ENCODE measurements around the gene DGKA.
A peak's percentile ranks its signal among the peaks of the same experiment; 100 is the strongest.

The DGKA gene

GRCh38 chr12:55972911-55973598 lies 42.1 kb downstream of the DGKA start:
- peak overlapping the region; percentile 39 for H2AK5ac ChIP-seq (ENCODE audit: low read length, severe bottlenecking)
- peaks cover 2% of the 10 kb centered on the region for H3K4me1 ChIP-seq (ENCODE audit: control insufficient read depth, insufficient read depth, low read depth, low read length)
- H3K27me3 ChIP-seq (ENCODE audit: control insufficient read depth in 1 of 2, insufficient read depth in 1 of 2, low read length in 2 of 2) = no peaks in the 10 kb centered on the region
- H3K18ac ChIP-seq (ENCODE audit: low read depth in 1 of 2, low read length in 2 of 2) = peak overlapping the region; percentile 84 to 95
- H3K27ac ChIP-seq (ENCODE audit: low read length, poor library complexity, severe bottlenecking) = peak overlapping the region; percentile 84
- H3K9ac ChIP-seq (ENCODE audit: low read length) = peak overlapping the region; percentile 91
- no peak overlapping the region for H2BK120ac ChIP-seq (ENCODE audit: low read depth, low read length)
- peak overlapping the region; percentile 46 to 78 for H3K4ac ChIP-seq (ENCODE audit: low read depth in 1 of 2, low read length in 2 of 2)
- no peak overlapping the region for H2AFZ ChIP-seq (ENCODE audit: low read depth, low read length)
- peaks cover 16 to 18% of the 10 kb centered on the region in 2 experiments for H3K36me3 ChIP-seq (ENCODE audit: control insufficient read depth in 1 of 2, insufficient read depth in 2 of 2, low read depth in 1 of 2, low read length in 2 of 2)
- H3K23ac ChIP-seq (ENCODE audit: low read length in 2 of 2) = no peak overlapping the region
- H3K4me3 ChIP-seq (ENCODE audit: insufficient read depth in 1 of 2, low read depth in 1 of 2, low read length in 2 of 2) = peak overlapping the region; percentile 46 to 86
- 6% methylated on average over 18 of the region's 18 CpGs for WGBS
- no peak for DNase-seq
- peak overlapping the region; percentile 79 for H3K4me2 ChIP-seq (ENCODE audit: low read length, poor library complexity, severe bottlenecking)
- no peaks in the 10 kb centered on the region for H3K9me3 ChIP-seq (ENCODE audit: control insufficient read depth, low read length)
- H2BK5ac ChIP-seq (ENCODE audit: low read depth, low read length, poor library complexity, severe bottlenecking) = no peak overlapping the region
- H4K8ac ChIP-seq (ENCODE audit: low read length) = peak overlapping the region; percentile 10
- no peak overlapping the region for H4K91ac ChIP-seq (ENCODE audit: low read length)
- peak overlapping the region; percentile 12 for H2BK15ac ChIP-seq (ENCODE audit: low read depth, poor library complexity, severe bottlenecking)
- peak overlapping the region in 1 of 2 experiments; percentile 86 for H3K14ac ChIP-seq (ENCODE audit: low read length in 2 of 2)
- H3K79me1 ChIP-seq (replicated peaks; ENCODE audit: low read length, poor library complexity, severe bottlenecking) = peaks cover 21% of the 10 kb centered on the region
- H2BK12ac ChIP-seq (ENCODE audit: low read length in 2 of 2) = peak overlapping the region; percentile 18 to 75

- Histone ChIP-seq H3K4me2 (ENCODE audit: low read length, poor library complexity, severe bottlenecking) (peak within 1 kb of the TSS; percentile 79), H2BK15ac (ENCODE audit: low read depth, poor library complexity, severe bottlenecking) (peak within 1 kb of the TSS; percentile 80), H4K8ac (ENCODE audit: low read length) (peak within 1 kb of the TSS; percentile 97), H2BK12ac (ENCODE audit: low read length in 2 of 2) (peak within 1 kb of the TSS; percentile 18 to 75), H3K27me3 (ENCODE audit: control insufficient read depth in 1 of 2, insufficient read depth in 1 of 2, low read length in 2 of 2) (no peaks in the 10 kb centered on the region), H3K4me1 (ENCODE audit: control insufficient read depth, insufficient read depth, low read depth, low read length) (peaks cover 2% of the 10 kb centered on the region), H3K36me3 (ENCODE audit: control insufficient read depth in 1 of 2, insufficient read depth in 2 of 2, low read depth in 1 of 2, low read length in 2 of 2) (peaks cover 16 to 18% of the 10 kb centered on the region in 2 experiments), H3K4me3 (ENCODE audit: insufficient read depth in 1 of 2, low read depth in 1 of 2, low read length in 2 of 2) (peak within 1 kb of the TSS; percentile 86 to 96), H2AFZ (ENCODE audit: low read depth, low read length) (peak within 1 kb of the TSS; percentile 3), H2BK5ac (ENCODE audit: low read depth, low read length, poor library complexity, severe bottlenecking) (peak within 1 kb of the TSS; percentile 95), H4K91ac (ENCODE audit: low read length) (peak within 1 kb of the TSS; percentile 93), H3K23ac (ENCODE audit: low read length in 2 of 2) (peak within 1 kb of the TSS in 1 of 2 experiments; percentile 10), H3K9me3 (ENCODE audit: control insufficient read depth, low read length) (no peaks in the 10 kb centered on the region), H2AK5ac (ENCODE audit: low read length, severe bottlenecking) (peak within 1 kb of the TSS; percentile 71), H3K27ac (ENCODE audit: low read length, poor library complexity, severe bottlenecking) (peak within 1 kb of the TSS; percentile 91), H3K14ac (ENCODE audit: low read length in 2 of 2) (peak within 1 kb of the TSS in 1 of 2 experiments; percentile 86), H2BK120ac (ENCODE audit: low read depth, low read length) (peak within 1 kb of the TSS; percentile 94), H3K79me1 (replicated peaks; ENCODE audit: low read length, poor library complexity, severe bottlenecking) (peaks cover 17% of the 10 kb centered on the region), H3K4ac (ENCODE audit: low read depth in 1 of 2, low read length in 2 of 2) (peak within 1 kb of the TSS; percentile 83 to 97), H3K9ac (ENCODE audit: low read length) (peak within 1 kb of the TSS; percentile 98), H3K18ac (ENCODE audit: low read depth in 1 of 2, low read length in 2 of 2) (peak within 1 kb of the TSS; percentile 89 to 98)
- WGBS = under 1% methylated on average over 37 of the region's 39 CpGs
- DNase-seq = peak; percentile 100
Observed at GRCh38 chr12:55973599-55974307, 42.8 kb downstream of the DGKA start, which contains the start of gene RAB5B. RAB5B (plus strand) TSS chr12:55974078; CDS start chr12:55986961, 12,883 bp downstream.

- Histone ChIP-seq H3K4ac (ENCODE audit: low read depth in 1 of 2, low read length in 2 of 2) (peak overlapping the region; percentile 83 to 97), H3K23ac (ENCODE audit: low read length in 2 of 2) (peak overlapping the region in 1 of 2 experiments; percentile 10), H3K79me1 (replicated peaks; ENCODE audit: low read length, poor library complexity, severe bottlenecking) (peaks cover 13% of the 10 kb centered on the region), H2BK12ac (ENCODE audit: low read length in 2 of 2) (peak overlapping the region in 1 of 2 experiments; percentile 66), H2AK5ac (ENCODE audit: low read length, severe bottlenecking) (peak overlapping the region; percentile 71), H2AFZ (ENCODE audit: low read depth, low read length) (peak overlapping the region; percentile 3), H2BK15ac (ENCODE audit: low read depth, poor library complexity, severe bottlenecking) (peak overlapping the region; percentile 80), H3K4me2 (ENCODE audit: low read length, poor library complexity, severe bottlenecking) (peak overlapping the region; percentile 69), H3K18ac (ENCODE audit: low read depth in 1 of 2, low read length in 2 of 2) (peak overlapping the region; percentile 89 to 98), H2BK120ac (ENCODE audit: low read depth, low read length) (peak overlapping the region; percentile 94), H3K9me3 (ENCODE audit: control insufficient read depth, low read length) (no peaks in the 10 kb centered on the region), H3K4me1 (ENCODE audit: control insufficient read depth, insufficient read depth, low read depth, low read length) (peaks cover 2% of the 10 kb centered on the region), H3K36me3 (ENCODE audit: control insufficient read depth in 1 of 2, insufficient read depth in 2 of 2, low read depth in 1 of 2, low read length in 2 of 2) (peaks cover 15 to 23% of the 10 kb centered on the region in 2 experiments), H3K14ac (ENCODE audit: low read length in 2 of 2) (peak overlapping the region in 1 of 2 experiments; percentile 85), H4K8ac (ENCODE audit: low read length) (peak overlapping the region; percentile 97), H3K27ac (ENCODE audit: low read length, poor library complexity, severe bottlenecking) (peak overlapping the region; percentile 91), H4K91ac (ENCODE audit: low read length) (peak overlapping the region; percentile 93), H2BK5ac (ENCODE audit: low read depth, low read length, poor library complexity, severe bottlenecking) (peak overlapping the region; percentile 95), H3K9ac (ENCODE audit: low read length) (peak overlapping the region; percentile 98), H3K4me3 (ENCODE audit: insufficient read depth in 1 of 2, low read depth in 1 of 2, low read length in 2 of 2) (peak overlapping the region; percentile 86 to 96), H3K27me3 (ENCODE audit: control insufficient read depth in 1 of 2, insufficient read depth in 1 of 2, low read length in 2 of 2) (no peaks in the 10 kb centered on the region)
- peak; percentile 70 for DNase-seq
- WGBS = under 1% methylated on average over 15 of the region's 15 CpGs
Observed at GRCh38 chr12:55974308-55974730, 43.4 kb downstream of the DGKA start.

GRCh38 chr12:55978393-55978792 lies 47.4 kb downstream of the DGKA start:
- no peak overlapping the region for H2BK120ac ChIP-seq (ENCODE audit: low read depth, low read length)
- no peaks in the 10 kb centered on the region for H3K27me3 ChIP-seq (ENCODE audit: control insufficient read depth in 1 of 2, insufficient read depth in 1 of 2, low read length in 2 of 2)
- H4K8ac ChIP-seq (ENCODE audit: low read length) = no peak overlapping the region
- no peak overlapping the region for H3K4me3 ChIP-seq (ENCODE audit: insufficient read depth in 1 of 2, low read depth in 1 of 2, low read length in 2 of 2)
- WGBS = 95% methylated on average over 7 of the region's 7 CpGs
- no peak overlapping the region for H3K18ac ChIP-seq (ENCODE audit: low read depth in 1 of 2, low read length in 2 of 2)
- no peak overlapping the region for H3K23ac ChIP-seq (ENCODE audit: low read length in 2 of 2)
- peaks cover 3% of the 10 kb centered on the region for H3K79me1 ChIP-seq (replicated peaks; ENCODE audit: low read length, poor library complexity, severe bottlenecking)
- no peaks in the 10 kb centered on the region for H3K9me3 ChIP-seq (ENCODE audit: control insufficient read depth, low read length)
- H2AFZ ChIP-seq (ENCODE audit: low read depth, low read length) = no peak overlapping the region
- H2BK15ac ChIP-seq (ENCODE audit: low read depth, poor library complexity, severe bottlenecking) = no peak overlapping the region
- peaks cover 10 to 49% of the 10 kb centered on the region in 2 experiments for H3K36me3 ChIP-seq (ENCODE audit: control insufficient read depth in 1 of 2, insufficient read depth in 2 of 2, low read depth in 1 of 2, low read length in 2 of 2)
- H3K9ac ChIP-seq (ENCODE audit: low read length) = no peak overlapping the region
- no peak overlapping the region for H3K14ac ChIP-seq (ENCODE audit: low read length in 2 of 2)
- no peak overlapping the region for H3K4ac ChIP-seq (ENCODE audit: low read depth in 1 of 2, low read length in 2 of 2)
- no peak overlapping the region for H3K27ac ChIP-seq (ENCODE audit: low read length, poor library complexity, severe bottlenecking)
- no peak overlapping the region for H2AK5ac ChIP-seq (ENCODE audit: low read length, severe bottlenecking)
- H4K91ac ChIP-seq (ENCODE audit: low read length) = no peak overlapping the region
- peaks cover 8% of the 10 kb centered on the region for H3K4me1 ChIP-seq (ENCODE audit: control insufficient read depth, insufficient read depth, low read depth, low read length)
- DNase-seq = no peak
- no peak overlapping the region for H3K4me2 ChIP-seq (ENCODE audit: low read length, poor library complexity, severe bottlenecking)
- H2BK5ac ChIP-seq (ENCODE audit: low read depth, low read length, poor library complexity, severe bottlenecking) = no peak overlapping the region
- H2BK12ac ChIP-seq (ENCODE audit: low read length in 2 of 2) = no peak overlapping the region
